SK-N-SH treated with all-trans-retinoic acid at 6 μM for 48 hours (cell line): ENCODE data around the gene XRCC1.

Experiments used
- ATAC-seq: fragments of 200-7000 bp; cut with Tn5 transposase; 3 replicates; pipeline ENCODE4 v1.9.1; 2020; ENCODE audit warnings: mild to moderate bottlenecking, moderate library complexity
- ARNTL ChIP-seq: fragments of 450-650 bp; formaldehyde crosslinking; IDR thresholded peaks from 2 replicates; pipeline ENCODE4 v1.5.0; 2020; ENCODE audit warnings: low read depth, mild to moderate bottlenecking, moderate library complexity, borderline replicate concordance
- BACH2 ChIP-seq: fragments of 250-450 bp; sonication (Bioruptor Pico); IDR thresholded peaks from 2 replicates; pipeline ENCODE4 v1.9.0; 2021; ENCODE audit warnings: mild to moderate bottlenecking, borderline replicate concordance
- CSDC2 ChIP-seq: fragments of 250-450 bp; sonication (Bioruptor Pico); IDR thresholded peaks from 2 replicates; pipeline ENCODE4 v1.5.0; 2020; ENCODE audit warnings: mild to moderate bottlenecking, moderate library complexity
- ESRRG ChIP-seq: fragments of 250-450 bp; sonication (Bioruptor Pico); IDR thresholded peaks from 2 replicates; pipeline ENCODE4 v1.6.1; 2021; ENCODE audit warnings: mild to moderate bottlenecking
- GLIS3 ChIP-seq: fragments of 250-450 bp; sonication (Bioruptor Pico); IDR thresholded peaks from 2 replicates; pipeline ENCODE4 v1.5.0; 2020; ENCODE audit warnings: mild to moderate bottlenecking, moderate library complexity
- ISL1 ChIP-seq: fragments of 250-450 bp; sonication (Bioruptor Pico); IDR thresholded peaks from 2 replicates; pipeline ENCODE4 v2.1.2; 2022; ENCODE audit warnings: mild to moderate bottlenecking, moderate library complexity
- OSR1 ChIP-seq: fragments of 250-450 bp; sonication (Bioruptor Pico); IDR thresholded peaks from 2 replicates; pipeline ENCODE4 v1.8.0; 2022; ENCODE audit warnings: moderate library complexity, mild to moderate bottlenecking, inconsistent platforms
- RARB ChIP-seq: fragments of 250-450 bp; sonication (Bioruptor Pico); IDR thresholded peaks from 2 replicates; pipeline ENCODE4 v1.8.0; 2021; ENCODE audit warnings: mild to moderate bottlenecking, moderate library complexity
- SNAI2 ChIP-seq: fragments of 250-450 bp; sonication (Bioruptor Pico); IDR thresholded peaks from 2 replicates; pipeline ENCODE4 v1.5.0; 2020; ENCODE audit warnings: mild to moderate bottlenecking, moderate library complexity
- TCF4 ChIP-seq: fragments of 250-450 bp; sonication (Bioruptor Pico); IDR thresholded peaks from 2 replicates; pipeline ENCODE4 v1.8.0; 2021; ENCODE audit warnings: mild to moderate bottlenecking, moderate library complexity, borderline replicate concordance
- TOX ChIP-seq: fragments of 250-450 bp; sonication (Bioruptor Pico); IDR thresholded peaks from 2 replicates; pipeline ENCODE4 v1.8.0; 2021; ENCODE audit warnings: mild to moderate bottlenecking, moderate library complexity, borderline replicate concordance
- ZFP3 ChIP-seq: fragments of 250-450 bp; sonication (Bioruptor Pico); IDR thresholded peaks from 2 replicates; pipeline ENCODE4 v1.5.0; 2020; ENCODE audit warnings: mild to moderate bottlenecking, moderate library complexity
- ZNF8 ChIP-seq: fragments of 450-650 bp; formaldehyde crosslinking; IDR thresholded peaks from 2 replicates; pipeline ENCODE4 v1.5.0; 2020; ENCODE audit warnings: mild to moderate bottlenecking, moderate library complexity
- TF ChIP-seq, protein P1 (sequence below): fragments of 250-450 bp; sonication (Bioruptor Pico); IDR thresholded peaks from 2 replicates; pipeline ENCODE4 v1.5.0; 2020; ENCODE audit warnings: mild to moderate bottlenecking, moderate library complexity
- TF ChIP-seq, protein P2 (sequence below): fragments of 250-450 bp; sonication (Bioruptor Pico); IDR thresholded peaks from 2 replicates; pipeline ENCODE4 v1.8.0; 2021; ENCODE audit warnings: low read depth, mild to moderate bottlenecking, moderate library complexity, borderline replicate concordance
- TF ChIP-seq, protein P3 (sequence below): fragments of 250-450 bp; sonication (Bioruptor Pico); IDR thresholded peaks from 2 replicates; pipeline ENCODE4 v1.8.0; 2020; ENCODE audit warnings: mild to moderate bottlenecking, moderate library complexity, borderline replicate concordance

The XRCC1 gene

DNA sequence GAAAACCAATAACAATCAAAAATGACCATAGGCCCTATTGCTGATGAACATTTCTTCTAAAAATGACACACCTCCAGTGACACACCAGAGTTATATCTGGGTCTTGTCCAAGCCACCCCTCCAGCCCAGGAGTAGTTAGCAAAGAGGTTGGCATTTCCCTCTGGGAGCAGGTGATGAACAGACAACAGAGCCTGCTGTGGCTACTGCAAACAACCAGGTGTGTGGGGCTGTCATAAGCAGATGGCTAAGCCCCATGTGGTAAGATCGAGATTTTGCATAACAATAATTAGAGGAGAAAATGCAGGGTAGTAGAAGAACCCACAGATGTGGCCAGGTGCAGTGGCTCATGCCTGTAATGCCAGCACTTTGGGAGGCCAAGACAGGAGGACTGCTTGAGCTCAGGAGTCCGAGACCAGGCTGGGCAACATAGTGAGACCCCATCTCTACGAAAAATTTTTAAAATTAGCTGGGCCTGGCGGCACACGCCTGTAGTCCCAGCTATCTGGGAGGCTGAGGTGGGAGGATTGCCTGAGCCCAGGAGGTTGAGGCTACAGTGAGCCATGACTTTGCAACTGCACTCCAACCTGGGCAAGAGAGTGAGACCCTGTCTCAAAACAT is 5.0 kb downstream of the XRCC1 start (continued):
- TF ChIP-seq, protein P1, sequence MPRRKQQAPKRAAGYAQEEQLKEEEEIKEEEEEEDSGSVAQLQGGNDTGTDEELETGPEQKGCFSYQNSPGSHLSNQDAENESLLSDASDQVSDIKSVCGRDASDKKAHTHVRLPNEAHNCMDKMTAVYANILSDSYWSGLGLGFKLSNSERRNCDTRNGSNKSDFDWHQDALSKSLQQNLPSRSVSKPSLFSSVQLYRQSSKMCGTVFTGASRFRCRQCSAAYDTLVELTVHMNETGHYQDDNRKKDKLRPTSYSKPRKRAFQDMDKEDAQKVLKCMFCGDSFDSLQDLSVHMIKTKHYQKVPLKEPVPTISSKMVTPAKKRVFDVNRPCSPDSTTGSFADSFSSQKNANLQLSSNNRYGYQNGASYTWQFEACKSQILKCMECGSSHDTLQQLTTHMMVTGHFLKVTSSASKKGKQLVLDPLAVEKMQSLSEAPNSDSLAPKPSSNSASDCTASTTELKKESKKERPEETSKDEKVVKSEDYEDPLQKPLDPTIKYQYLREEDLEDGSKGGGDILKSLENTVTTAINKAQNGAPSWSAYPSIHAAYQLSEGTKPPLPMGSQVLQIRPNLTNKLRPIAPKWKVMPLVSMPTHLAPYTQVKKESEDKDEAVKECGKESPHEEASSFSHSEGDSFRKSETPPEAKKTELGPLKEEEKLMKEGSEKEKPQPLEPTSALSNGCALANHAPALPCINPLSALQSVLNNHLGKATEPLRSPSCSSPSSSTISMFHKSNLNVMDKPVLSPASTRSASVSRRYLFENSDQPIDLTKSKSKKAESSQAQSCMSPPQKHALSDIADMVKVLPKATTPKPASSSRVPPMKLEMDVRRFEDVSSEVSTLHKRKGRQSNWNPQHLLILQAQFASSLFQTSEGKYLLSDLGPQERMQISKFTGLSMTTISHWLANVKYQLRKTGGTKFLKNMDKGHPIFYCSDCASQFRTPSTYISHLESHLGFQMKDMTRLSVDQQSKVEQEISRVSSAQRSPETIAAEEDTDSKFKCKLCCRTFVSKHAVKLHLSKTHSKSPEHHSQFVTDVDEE (CRISPR knock-in tag), result no peak

DNA sequence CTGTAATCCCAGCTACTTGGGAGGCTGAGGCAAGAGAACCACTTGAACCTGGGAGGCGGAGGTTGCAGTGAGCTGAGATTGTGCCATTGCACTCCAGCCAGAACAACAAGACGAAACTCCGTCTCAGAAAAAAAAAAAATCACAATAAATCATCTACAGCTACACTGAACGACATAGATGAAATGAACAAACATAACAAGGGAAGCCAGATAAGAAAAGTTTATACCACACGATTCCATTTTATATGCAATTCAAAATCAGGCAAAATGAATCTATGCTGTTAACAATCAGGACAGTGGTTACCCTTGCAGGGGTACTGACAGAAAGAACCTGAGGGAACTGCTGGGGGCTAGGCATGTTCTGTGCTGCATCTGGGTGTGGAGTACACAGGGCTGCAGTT is 5.7 kb downstream of the XRCC1 start:
- ATAC-seq, result no peak
- no peak for TF ChIP-seq CSDC2
- no peak for TF ChIP-seq OSR1 (CRISPR knock-in tag)
- TF ChIP-seq ISL1 (CRISPR knock-in tag), result no peak
- no peak for TF ChIP-seq TCF4
- no peak for TF ChIP-seq BACH2 (CRISPR knock-in tag)
- no peak for TF ChIP-seq GLIS3
- no peak for TF ChIP-seq TOX
- TF ChIP-seq, protein P2, sequence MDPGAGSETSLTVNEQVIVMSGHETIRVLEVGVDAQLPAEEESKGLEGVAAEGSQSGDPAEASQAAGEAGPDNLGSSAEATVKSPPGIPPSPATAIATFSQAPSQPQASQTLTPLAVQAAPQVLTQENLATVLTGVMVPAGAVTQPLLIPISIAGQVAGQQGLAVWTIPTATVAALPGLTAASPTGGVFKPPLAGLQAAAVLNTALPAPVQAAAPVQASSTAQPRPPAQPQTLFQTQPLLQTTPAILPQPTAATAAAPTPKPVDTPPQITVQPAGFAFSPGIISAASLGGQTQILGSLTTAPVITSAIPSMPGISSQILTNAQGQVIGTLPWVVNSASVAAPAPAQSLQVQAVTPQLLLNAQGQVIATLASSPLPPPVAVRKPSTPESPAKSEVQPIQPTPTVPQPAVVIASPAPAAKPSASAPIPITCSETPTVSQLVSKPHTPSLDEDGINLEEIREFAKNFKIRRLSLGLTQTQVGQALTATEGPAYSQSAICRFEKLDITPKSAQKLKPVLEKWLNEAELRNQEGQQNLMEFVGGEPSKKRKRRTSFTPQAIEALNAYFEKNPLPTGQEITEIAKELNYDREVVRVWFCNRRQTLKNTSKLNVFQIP (CRISPR knock-in tag), result no peak
- TF ChIP-seq, all 23 proteins: peak for 0

DNA sequence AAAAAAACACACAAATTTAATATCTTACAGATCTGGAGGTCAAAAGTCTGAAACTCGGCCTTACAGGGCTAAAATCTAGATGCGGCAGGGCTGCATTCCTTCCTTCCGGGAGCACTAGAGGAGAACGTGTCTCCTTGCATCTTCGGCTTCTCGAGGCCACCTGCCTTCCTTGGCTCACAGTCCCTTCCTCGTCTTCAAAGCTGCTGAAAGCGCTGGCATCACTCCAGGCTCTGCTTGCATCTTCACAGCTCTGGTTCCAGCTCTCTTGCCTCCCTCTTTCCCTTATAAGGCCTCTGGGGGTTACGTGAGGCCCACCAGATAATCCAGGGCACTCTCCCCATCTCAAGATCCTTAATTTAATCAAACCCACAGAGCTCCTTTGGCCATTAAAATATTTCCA is 10.5 kb downstream of the XRCC1 start:
- ATAC-seq, result no peak
- no peak for TF ChIP-seq TOX
- no peak for TF ChIP-seq ESRRG
- TF ChIP-seq, protein P1 (CRISPR knock-in tag), result no peak
- no peak for TF ChIP-seq ZFP3 (CRISPR knock-in tag)
- no peak for TF ChIP-seq RARB
- TF ChIP-seq, protein P3, sequence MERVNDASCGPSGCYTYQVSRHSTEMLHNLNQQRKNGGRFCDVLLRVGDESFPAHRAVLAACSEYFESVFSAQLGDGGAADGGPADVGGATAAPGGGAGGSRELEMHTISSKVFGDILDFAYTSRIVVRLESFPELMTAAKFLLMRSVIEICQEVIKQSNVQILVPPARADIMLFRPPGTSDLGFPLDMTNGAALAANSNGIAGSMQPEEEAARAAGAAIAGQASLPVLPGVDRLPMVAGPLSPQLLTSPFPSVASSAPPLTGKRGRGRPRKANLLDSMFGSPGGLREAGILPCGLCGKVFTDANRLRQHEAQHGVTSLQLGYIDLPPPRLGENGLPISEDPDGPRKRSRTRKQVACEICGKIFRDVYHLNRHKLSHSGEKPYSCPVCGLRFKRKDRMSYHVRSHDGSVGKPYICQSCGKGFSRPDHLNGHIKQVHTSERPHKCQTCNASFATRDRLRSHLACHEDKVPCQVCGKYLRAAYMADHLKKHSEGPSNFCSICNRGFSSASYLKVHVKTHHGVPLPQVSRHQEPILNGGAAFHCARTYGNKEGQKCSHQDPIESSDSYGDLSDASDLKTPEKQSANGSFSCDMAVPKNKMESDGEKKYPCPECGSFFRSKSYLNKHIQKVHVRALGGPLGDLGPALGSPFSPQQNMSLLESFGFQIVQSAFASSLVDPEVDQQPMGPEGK (CRISPR knock-in tag), result no peak

DNA sequence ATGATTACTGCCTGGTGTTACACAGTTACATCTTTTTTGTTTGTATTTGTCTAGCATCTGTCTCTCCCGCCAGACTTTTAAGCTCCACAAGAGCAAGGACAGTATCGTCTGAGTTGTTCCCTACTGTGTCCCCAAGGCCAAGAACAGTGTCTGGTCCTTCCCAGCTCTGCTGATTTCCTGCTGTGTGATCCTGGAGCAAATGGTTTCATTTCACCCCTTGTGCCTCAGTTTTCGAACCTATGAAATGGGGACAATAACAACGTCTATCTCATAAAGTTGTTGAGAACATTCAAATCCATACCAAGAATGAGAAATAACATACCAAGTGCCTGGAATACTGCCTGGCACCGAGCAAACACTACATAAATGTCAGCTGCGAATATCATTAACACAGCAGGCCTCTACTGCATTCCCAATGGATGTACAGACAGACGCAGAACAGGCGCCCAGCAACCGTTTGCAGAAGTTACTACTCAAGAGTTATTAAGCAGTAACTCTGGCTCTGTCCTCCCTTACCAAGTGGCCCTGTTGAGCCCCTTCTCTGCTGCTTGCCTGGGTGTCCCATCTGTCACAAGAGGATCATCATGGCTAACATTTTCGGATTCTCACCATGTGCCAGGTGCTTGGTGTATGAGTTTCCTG is 11.4 kb downstream of the XRCC1 start:
- no peak for TF ChIP-seq ISL1 (CRISPR knock-in tag)
- no peak for TF ChIP-seq ARNTL (CRISPR knock-in tag)
- TF ChIP-seq SNAI2, result no peak
- no peak for TF ChIP-seq ESRRG
- no peak for ATAC-seq

DNA sequence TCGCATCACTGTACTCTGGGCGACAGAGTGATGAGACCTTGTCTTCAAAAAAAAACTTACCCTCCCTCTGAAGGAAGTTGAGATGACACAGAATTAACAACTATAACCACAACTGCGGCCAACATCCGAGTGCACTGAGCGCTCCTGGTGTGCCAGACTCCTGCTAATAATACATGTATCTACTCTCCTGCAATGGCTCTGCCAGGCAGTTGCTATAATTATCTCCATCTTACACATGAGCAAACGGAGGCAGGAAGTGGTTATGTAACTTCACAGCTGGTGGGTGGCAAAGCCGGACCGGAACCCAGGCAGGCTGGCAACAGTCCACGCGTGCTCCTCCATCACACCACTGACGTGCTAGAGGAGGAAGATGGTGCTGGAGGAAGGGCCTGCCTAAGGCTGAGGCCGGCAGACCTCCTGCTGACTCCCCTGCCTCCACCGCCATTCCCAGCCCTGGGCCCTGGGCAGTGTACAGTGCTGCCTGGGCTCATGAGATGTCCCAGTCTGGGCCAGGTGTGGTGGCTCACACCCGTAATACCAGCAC is 12.6 kb downstream of the XRCC1 start:
- peak; percentile 70 for ATAC-seq
- TF ChIP-seq, protein P2 (CRISPR knock-in tag), result no peak
- TF ChIP-seq ZFP3 (CRISPR knock-in tag) (no peak), BACH2 (CRISPR knock-in tag) (no peak), ISL1 (CRISPR knock-in tag) (no peak), TOX (no peak), ZNF8 (CRISPR knock-in tag) (no peak)
- TF ChIP-seq, protein P1 (CRISPR knock-in tag), result no peak
- TF ChIP-seq, protein P3 (CRISPR knock-in tag), result no peak
